Suppressor macrophage treated with lipopolysaccharide for 4 hours (primary cell): ENCODE results near the gene TOM1L2.
"Not testable (repeated sequence)": the region's sequence is repeated elsewhere in the genome, so short reads cannot be mapped to it uniquely, and the experiment has no call there.

Experiments
- DNase-seq: peaks from one replicate; pipeline ENCODE4 v3.0.0-alpha.2; 2020

TOM1L2 gene

DNA sequence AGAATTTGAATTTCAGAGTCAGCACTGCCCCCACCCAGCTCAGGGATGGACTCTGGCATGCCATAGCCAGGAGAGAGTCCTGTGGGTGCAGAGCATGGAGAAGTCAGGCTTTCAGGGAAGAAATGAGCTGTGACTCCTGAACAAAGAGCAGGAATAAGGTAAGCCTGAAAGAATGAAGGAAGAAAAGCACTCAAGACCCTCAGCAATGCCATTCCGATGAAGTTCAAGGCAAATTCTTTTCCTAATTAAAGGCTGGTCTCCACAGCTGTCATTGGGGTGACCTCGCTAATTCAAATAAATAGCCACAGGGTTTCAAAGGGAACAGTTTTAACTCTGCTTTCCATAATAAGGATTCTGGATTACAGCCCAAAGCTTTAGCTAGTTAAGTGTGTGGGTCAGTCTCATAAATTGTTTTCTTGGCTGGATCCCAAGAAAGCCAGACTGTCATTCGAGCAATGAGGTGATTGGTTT, 31.7 kb downstream of the TOM1L2 start:
- DNase-seq: no peak

DNA sequence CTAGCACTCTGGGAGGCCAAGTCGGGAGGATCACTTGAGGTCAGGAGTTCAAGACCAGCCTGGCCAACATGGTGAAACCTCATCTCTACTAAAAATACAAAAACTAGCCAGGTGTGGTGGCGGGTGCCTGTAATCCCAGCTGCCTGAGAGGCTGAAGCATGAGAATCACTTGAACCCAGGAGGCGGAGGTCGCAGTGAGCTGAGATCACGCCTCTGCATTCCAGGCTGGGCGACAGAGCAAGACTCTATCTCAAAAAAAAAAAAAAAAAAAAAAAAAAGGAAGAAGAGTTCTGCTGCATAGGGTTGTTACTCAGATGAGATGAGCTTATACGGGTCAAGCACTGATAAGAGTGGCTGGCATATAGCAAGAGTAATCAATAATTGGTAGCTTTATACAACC, 32.3 kb downstream of the TOM1L2 start:
- DNase-seq: not testable (repeated sequence)

DNA sequence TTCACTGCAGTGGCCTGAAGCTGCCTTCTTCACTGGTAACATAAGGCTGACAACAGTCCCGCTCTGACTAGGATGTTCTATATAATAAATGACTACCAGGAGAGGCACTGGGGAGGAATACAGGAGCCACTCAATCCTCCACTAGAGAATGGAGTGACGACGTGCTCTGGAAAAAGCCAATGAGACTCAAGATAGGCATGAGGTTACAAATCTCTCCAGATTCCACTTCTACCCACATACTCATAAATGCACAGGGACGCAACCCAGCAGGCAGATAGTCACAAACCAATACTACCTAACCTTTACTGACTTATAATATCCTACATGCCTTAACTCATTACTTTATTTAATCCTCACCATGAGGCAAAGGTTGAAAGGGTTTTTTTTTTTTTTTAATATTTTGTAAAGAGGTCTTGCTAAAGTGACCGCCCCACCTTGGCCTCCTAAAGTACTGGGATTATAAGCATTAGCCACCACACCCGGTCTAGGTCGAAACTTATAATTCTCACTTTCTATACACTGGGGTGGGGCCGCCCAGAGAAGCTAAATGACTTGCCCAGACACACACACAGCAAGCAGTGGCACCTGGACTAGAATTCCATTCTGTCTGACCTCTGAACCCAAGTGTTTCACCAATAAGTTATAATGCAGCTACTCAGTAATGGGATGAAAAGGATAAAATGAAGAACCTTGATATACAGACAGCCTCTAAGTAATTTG, 33.7 kb downstream of the TOM1L2 start:
- no peak for DNase-seq

DNA sequence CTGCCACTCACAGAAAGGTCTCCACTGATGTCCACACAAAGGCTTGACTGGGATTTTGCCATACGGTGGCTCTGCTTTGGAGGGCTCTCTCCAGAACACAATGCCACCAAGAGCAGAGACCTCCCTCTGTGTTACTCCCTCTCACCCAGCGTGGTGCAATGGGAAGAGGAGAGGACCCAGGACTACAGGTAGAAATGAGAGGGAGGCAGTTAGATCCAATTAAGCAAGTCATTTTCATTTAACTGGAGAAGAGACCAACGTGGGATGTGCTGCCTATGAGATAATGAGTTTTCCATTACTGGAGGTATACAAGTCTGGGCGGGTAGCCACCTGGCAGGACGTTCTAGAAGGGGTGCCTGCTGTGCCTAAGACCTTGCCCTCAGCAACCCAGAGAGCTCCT, 34.2 kb downstream of the TOM1L2 start:
- DNase-seq: no peak

DNA sequence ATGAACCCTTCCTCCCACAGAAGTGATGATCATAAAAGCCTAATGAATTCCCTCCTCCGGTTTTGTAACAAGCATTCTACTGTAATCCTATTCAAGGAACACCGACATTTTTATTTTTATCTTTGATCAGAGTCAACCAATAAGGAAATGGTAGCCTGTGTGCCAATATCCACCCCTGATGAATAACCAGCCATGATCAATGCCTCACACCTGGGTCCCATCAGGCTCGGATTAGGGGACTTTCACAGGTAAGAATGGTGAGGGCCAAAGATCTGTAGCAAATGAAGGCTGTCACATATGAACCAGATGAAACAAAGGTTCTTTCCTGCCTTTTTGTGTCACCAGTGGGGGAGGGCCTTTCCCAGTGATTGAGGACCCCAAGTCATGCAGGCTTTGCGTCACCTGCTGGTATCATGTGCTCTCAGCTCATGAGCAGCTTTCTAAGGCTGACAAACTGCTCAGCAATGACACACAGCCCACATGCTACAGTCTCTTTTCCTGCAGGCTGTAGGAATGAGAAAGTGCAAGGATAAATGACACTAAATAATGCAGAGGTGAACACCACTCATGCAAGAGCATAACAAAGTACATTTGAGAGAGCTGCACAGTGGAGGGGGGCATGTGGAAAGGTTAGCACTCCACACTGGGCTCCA, 34.9 kb downstream of the TOM1L2 start:
- peak; percentile 56 for DNase-seq

DNA sequence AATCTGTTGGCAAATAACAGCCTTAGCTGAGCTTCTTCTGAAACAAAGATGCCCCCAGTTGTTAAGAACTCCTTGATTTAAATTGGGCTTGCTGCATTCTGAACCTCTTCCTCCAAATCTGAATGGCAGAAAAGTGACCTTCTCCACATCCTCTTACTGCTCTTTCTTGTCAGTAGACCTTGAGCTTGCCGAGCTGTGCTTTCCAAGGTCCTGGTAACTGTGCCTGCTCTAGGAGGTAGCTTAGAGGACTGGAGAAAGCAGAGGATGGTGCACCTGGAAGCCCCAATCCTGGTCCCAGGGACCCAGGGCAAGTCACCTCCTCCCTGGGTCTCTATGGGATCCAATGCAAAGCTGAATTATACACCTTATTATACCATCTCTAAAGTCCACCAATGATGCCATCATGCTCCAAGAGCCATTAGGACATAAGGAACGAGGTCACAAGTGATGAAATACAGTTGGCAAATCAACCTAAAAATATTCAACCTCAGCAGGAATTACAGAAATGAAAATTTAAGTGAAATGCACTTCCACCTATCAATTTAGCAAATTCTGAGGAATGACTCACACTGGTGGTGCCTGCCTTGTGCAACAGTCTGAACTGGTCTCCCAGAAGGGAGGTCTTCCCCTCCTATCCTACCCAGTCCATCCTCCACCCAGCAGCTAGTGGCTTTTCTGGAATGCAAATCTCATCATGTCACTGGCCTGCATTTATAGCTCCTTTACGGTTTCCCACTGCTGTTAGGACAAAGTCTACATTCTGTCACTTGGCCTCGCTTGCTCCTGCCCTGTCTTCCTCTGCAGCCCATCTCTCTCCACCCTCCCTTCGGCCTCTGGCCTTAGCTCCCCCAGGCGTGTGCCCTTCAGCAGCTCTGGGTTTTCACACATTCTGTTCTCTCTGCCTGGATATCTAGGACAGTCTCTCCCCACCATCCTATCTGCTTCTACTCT, 36.6 kb downstream of the TOM1L2 start:
- DNase-seq: peak; percentile 87

DNA sequence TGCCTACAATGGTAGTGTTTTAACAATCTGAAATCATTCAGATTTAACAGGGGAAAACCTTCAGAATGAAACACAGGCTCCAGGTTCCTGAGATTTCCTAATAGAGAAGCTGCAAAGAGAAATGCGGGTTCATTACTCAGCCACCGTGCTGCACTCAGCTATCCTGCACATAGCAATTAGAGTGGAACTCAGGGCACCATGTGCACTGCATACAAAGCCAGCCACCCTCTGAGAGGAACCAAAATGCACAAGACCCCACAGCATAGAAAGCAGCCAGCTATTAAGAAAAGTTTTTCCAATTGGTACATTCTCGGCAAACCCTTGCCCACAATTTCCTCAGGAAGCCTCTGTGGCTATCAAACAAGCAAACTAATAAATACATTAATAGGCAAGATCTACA, 37.4 kb downstream of the TOM1L2 start:
- peak; percentile 39 for DNase-seq

DNA sequence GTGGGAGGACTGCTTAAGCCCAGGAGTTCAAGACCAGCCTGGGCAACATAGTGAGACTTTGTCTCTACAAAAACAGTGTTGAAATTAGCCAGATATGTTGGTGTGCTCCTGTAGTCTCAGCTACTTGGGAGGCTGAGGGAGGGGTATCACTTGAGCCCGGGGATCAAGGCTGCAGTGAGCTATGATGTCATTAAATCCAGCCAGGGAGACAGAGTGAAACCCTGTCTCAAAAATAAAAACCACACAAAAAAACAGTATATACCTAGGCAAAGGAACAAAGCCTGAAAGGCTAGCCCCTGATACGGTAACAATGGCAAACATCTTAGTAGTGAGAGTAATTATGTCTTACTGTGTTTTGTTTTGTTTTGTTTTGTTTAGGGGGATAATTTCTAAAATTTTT, 38.0 kb downstream of the TOM1L2 start:
- no peak for DNase-seq

DNA sequence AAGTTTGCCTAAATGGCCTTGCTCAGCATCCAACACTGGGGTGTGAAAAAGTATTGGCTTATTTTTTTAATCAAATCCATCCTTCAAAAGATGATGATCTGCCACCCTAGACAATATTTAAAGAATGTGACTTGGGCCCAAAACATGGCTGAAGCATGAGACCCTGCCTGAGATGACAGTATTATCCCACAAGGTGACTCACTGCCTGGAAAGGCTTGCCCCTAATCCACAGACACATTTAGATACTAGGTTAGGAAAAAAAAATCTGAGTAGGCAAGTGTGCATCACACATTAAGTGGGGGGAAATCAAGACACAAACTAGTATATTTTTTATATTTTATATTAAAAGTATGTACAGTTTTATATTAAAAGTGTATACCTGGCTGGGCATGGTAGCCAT, 38.4 kb downstream of the TOM1L2 start:
- no peak for DNase-seq

DNA sequence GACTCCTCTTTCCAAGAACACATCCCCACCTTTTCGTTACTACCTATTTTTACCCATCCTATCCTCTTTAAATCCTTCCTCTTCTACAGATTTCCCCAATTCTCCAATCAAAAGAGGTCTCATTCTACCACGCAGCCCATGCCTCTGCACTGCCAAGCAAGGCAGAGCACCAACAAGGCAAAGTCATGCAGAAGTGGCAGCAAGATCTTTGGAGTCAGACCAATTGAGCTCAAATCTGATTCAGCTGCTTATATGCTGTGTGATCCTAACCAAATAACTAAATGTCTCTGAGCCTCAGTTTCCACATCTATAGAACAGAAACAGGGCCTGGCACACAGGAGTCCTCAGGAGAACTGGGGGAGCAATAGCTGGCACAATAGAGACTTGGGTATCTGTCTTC, 41.0 kb downstream of the TOM1L2 start:
- no peak for DNase-seq

DNA sequence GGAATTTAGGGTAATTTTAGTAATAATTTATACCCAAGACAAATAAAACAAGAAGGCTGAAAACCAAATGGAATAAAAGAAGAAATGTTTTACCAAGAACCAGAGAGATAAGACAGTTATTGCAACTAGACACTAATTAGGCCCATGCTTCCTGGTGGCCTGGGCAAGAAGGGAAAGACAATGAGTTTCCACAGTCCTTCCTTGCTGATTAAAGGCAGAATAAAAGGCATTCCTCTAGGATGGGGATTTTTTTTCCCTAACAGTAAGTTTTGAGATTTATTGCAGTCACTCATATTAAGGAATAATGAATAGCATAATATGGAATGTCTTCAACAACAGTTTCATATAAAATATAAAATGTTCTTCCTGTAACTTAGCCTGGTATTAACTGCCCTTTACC, 41.5 kb downstream of the TOM1L2 start:
- no peak for DNase-seq

DNA sequence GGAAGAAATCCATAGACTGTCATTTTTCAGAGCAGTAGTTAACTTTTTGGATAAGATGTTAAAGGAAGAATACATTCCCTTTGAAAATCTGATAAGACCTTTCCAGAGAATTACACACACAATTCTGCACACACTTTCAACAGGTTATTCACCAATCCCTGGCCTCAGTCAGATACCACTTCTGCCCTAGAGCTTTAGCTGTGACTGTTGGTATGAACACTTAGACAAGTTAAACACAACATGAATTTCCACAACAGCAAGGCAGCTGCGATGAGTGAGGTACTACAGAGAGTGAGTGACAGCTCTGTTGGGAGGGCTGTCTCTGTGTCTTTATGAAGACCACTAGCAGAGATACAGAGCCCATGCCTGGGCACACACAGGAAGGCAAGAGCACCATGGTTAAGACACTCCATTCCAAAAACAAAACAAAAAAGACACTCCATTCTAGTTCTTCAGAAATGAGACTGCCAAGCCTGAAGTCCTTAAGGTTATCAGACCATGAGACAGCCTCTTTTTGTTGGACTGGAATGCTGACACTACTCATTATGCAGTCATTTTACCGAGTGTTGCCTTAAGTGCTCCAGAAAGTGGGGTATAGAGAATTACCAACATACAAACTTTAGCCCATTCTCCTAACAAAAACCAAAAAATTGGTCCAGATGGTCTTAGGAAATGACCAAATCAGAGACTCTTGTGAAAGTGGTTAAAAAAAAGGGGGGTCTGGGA, 42.4 kb downstream of the TOM1L2 start:
- DNase-seq: no peak

DNA sequence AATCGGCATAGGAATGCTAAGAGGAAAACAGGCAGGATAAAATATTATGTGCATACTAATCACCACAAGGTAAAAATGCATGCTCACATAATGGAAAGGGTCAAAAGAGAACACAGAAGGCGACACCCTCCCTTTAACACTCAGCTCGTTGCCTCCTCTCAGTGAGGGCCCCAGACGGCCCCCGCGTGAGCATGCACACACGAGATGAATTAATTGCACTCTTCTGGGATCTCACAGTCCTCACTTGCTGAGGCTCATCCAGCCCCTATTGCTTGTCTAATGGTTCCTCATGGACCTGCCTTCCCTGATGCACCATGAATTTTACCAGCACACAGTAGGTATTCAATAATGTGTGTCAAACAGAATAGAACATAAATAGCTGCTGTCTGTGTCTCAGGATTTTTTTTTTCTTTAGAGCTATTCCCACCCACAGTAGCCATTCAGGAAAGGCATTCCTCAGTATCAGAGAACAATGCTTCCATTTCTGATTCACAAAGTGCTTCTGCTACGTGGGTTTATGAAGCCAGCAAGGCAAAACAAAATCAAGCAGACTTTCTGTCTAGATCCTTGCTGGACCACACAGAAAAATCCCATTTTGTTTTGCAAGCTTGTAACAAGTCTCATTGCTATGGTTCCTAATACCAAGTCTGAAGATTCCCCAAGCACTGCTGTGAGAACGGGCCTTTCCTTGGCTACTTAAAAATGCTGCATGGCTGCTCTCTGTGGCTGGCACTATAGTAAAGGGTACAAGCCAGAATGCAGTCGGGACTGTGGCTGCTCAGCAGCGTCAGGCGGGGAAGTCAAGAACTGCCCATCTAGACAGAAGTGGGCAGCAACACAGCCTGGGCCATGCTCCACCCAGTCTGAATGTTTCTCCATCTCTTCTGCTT, 43.6 kb downstream of the TOM1L2 start:
- DNase-seq: no peak

DNA sequence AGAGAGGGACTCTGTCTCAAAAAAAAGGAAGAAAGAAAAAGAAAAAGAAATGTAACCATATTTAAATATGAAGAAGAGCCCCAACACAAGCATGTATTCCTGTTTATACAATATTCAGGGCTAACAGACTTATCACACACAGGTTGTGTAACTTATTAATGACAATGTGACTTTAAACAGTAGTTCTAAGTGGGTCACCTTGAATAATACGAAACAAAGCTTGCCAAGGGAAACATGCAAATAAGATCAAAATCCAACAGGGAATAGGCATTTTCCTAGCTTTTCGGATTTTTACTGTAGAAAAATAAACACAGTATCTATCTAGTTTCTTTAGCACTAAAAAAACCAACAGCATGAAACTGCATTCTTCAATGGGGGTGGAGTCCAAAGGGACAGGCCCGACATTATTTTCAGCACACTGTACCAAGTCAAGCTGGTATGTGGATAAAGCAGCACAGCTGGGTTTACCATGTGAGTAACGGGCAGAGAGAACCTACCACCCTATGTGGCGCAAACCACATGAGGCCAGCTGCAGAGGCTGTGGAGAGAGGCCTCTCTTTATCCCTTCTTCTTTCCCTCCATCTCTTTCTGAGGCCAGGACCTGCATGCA, 45.3 kb downstream of the TOM1L2 start:
- no peak for DNase-seq

DNA sequence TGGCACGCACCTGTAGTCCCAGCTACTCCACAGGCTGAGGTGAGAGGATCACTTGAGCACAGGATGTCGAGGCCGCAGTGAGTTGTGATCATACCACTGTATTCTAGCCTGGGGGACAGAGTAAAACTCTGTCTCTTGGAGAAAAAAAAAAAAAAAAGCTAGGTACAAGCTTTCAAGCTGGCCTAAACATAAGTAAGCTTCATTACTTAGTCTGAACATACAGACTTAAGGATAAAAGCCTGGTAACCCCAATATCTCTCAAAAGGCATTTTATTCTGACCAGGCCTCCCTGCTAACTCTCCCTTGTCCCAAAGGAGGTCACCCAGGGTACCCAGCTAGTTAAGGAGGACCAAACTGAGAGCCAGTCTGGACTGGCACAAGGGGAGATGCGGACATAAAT, 46.2 kb downstream of the TOM1L2 start:
- DNase-seq: no peak

DNA sequence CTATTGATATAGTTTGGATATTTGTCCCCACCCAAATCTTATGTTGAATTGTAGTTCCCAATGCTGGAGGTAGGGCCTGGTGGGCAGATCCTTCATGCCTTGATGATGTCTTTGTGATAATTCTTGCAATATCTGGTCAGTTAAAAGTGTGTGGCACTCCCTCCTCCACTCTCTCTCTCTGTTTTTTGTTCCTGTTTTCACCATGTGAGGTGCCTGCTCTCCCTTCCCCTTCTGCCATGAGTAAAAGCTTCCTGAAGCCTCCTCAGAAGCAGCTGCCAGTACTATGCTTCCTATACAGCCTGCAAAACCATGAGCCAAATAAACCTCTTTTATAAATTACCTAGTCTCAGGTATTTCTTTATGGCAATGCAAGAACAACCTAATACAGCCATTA, 47.3 kb downstream of the TOM1L2 start:
- peak; percentile 19 for DNase-seq

DNA sequence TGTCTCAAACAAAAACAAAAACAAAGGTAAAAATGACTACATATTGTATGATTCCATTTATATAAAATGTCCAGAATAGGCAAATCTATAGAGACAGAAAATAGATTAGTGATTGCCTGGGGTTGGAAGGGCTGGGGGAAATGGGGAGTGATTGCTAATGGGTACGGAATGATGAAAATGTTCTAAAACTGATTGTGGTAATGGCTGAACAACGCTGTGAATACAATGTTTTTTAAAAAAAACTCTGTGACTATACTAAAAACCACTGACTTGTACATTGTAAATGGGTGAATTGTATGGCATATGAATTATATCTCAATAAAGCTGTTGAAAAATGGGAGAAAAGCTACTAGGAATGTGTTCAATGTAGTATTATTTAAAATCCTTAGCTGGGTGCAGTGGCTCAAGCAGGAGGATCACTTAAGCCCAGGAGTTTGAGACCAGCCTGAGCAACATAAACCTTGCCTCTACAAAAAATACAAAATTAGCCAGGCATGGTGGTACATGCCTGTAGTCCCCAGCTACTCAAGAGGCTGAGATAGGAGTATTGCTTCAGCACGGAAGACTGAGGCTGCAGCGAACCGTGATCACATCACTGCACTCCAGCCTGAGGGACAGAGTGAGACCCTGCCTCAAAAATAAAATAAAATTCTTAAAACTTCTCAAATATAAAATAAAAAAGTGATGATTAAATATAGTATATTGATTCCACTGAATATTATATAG, 47.9 kb downstream of the TOM1L2 start:
- no peak for DNase-seq

DNA sequence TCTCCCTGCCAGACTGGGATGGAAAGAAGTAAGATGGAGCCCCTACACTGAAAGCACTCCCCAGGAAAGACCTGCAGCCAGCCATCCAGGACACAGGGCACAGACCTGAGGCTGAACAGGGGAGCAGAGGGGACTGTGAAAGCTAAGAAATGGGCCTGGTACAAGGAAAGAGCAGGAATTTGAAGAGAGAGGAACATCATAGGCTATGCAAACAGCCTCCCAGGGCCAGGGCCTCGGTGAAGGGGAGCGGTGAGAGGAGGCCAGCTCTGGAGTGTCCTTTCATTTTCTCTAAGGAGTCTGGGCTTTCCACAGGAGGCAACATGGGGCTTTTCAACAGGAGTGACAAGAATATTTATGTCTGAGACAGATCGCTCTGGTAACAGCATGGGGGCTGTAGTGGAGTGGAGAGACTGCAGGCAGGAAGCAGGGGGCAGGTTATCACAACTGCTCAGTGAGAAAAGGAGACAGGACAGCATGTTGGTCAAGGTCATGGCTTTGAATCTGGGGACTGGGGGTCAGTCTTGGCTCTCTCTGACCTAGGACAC, 50.1 kb downstream of the TOM1L2 start:
- DNase-seq: no peak

DNA sequence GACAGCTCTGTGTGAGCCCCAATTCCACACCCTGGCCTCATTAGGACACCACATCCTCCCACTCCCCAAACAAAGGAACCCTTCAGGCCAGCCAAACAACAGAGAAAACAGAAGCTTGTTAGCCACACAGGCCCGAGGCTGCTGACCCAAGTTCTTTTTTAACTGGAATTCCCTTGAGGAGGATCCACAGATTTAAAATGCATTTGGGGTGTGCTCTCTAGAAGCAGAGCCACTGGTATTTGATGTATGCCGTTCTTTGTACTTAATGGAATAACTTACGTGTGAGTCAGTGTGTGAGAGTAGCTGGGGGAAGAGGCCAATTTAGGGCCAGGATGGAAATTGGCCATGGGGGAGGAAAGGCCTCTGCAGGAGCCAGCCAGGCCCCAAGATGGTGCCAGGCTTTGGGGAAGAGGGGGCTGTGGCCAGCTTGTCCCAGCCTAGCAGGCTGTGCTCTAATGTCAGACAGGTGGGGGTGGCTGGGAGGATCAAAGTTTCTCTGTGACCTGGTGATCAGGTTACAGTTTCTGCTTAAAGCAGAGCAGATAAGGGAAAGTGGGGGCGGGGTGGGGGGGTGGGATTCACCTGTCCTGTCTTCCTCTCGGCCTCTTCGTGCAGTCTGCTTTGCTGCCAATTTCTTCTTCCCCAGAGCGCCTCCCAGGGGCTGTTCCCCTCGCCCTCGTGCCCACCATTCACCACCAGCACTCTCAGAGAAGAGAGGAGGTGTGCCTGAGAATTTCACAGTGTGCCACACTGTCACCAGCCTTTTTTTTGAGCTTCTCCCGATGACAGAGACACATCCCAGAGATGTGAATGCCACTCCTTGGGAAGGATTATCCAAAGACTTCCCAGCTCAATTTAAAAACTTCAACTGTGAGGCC, 50.8 kb downstream of the TOM1L2 start:
- DNase-seq: no peak
